Measurements from ENCODE around the gene TRPM1.

TRPM1 gene

DNA sequence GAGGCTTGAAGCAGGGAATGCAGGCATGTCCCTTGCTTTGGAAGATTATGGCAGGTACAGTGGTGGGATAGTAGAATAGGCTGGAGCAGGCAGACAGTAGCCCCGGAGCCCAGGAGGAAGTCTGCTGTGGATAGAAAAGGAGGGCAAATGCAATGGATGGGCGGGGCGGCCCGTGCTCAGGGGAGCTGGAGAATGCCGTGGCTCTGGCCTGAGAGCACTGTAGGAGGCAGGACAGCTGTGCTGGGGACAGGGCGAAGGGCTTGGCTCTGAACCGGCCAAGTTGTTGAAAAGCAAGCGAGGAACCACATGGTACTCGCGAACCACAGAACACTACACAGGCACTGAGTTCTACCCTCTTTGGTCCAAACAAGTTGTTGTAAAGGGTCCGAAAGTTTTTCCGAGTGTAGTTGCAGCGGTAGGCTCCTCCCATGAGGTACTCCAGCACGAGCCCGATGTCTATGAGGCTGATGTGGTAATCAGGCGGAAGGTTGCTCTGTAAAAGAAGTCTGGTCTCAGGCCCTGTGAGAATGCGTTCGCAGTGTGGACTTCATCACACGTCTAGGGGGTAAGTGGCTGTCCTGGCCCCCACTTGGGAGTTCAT, 54.7 kb downstream of the TRPM1 start:
- no peak for DNase-seq

DNA sequence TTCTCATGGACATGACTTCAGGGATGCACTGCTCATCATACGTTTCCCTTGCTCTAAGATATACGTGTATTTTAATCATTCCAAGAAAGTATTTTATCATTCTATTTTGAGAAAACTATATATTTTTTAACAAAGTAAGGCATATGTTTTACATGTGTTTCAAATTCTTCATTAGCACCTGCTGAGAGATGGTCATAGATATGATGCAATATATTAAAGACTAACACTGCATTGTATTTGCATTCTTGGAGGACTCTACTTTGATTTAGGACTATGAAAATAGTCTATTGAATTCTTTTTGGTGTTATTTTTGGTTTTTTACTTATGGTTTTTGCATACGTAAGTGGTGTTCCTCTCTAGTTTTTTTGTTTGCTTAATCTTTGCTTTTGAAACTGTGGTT, 55.9 kb downstream of the TRPM1 start:
- DNase-seq = no peak

DNA sequence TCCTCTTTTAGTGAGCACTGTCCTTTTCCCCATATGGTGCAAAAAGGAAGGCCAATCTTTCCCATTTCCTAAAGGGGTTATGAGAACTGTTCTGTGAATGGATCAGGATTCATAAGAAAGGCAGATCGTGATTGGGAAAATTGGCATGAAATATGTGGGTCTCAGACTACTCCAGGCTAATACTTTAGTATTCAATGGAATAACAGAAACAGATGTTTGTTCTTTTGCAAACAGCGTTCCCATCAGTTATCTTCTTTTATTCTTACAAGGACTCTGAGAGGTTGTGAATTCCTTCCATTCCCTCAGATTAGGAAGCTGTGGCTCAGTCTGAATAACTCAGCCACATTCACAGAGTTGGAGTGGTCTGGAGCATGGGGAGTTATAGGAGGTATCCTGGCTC, 58.8 kb downstream of the TRPM1 start:
- no peak for DNase-seq

DNA sequence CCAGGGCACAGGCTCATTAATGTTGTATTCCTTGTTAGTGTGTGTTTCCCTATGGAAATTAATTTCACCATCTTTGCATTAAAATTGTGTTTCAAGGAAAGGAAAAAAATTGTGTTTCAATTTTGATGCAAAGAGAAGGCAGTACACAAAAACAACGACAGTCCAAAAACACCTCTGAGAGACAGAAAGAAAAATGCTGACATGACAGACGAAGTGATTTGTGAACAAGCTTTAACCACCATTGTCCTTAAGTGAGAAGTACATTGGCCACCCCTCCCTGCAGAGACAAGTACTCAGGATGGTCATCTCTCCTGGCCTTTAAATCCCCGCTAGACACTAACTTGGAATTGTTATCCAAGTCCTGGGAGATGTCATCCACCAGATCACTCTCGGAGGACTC, 59.9 kb downstream of the TRPM1 start:
- no peak for DNase-seq

DNA sequence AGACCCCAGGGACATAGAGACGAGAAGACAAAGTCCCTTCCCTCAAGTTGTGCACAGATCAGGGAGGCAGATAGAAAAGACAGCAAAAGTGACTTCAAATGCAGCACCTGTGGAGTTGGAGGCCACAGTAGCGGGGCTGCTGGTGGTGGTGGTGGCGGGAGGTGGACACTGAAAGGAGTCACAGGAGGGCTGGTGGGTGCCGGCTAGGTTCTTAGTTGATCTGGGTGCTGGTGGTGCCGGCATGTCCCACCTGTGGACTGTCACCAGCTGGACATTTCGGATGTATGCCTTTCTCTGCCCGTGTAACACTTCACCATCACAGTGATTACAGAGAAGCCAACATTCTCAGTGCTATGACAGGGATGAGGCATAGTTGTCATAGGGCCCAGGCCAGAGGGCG, 60.9 kb downstream of the TRPM1 start:
- DNase-seq = no peak

DNA sequence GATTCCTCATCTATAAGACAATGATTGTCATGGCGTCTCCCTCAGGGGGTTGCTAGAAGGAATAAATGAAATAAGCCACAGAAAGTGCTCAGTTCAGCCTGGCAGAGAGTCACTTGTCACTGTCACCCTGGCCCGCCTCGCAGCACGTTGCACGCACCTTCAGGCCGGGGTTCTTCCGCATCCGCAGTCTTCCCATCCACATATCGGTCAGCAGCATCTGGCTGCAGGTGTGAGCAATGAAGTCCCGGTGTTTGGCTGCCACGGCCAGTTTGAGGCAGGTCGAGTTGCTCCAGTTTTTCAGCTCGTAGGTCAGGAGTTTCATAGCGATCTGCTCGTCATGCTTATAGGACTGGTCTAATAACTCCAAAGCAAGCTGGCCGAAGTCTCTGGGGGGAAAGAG, 61.6 kb downstream of the TRPM1 start:
- no peak for DNase-seq

DNA sequence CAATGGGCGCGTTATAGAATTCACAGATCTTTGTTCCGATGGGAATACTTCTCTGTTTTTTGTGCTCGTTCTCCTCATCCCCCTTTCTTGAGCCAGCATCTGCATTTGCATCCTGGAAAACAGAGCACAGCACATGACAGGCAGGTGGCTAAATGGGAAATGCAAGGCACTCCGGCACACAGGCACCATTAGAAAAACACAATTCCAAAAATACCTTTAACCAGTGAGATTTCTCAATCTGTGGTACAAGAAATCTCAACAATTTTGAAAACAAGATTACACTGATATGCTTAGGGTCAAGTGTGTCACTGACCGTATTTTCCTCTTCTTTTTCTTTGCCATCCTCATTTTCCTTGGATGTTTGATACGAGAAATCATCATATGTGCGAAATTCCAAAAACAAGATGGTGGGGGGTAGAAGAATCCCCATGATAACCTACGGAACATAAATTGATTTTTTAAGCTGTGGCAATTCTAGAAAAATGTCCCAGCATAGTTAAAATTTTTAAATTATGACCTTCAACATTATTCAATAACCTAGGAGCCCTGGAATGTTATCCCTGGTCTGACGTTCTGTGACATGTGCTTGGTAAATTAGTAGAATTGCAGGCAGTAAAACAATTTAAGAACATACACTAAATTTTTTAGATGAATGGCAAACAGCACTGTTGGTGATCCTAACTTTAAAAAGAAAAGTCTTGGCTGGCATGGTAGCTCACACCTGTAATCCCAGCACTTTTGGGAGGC, 63.6 kb downstream of the TRPM1 start:
- no peak for DNase-seq

DNA sequence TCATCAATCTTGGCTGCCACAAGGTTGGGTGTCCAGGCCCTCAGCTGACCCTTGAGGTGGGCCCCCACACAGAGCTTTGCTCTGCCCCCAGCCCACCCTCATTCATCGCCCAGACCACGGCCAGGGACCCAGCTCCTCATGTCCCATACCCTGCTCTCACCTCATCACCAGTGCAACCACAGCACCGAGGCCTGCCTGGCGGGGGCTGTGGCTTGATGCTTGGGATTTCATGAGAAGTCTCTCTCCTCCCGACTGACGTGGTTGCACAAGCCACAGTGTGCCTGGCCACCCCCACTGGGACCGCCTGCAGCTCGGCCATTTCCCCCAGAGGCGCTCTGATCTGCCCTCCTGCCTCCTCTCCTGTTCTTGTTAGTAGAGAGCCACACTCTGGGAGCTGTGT, 64.7 kb downstream of the TRPM1 start:
- no peak for DNase-seq

DNA sequence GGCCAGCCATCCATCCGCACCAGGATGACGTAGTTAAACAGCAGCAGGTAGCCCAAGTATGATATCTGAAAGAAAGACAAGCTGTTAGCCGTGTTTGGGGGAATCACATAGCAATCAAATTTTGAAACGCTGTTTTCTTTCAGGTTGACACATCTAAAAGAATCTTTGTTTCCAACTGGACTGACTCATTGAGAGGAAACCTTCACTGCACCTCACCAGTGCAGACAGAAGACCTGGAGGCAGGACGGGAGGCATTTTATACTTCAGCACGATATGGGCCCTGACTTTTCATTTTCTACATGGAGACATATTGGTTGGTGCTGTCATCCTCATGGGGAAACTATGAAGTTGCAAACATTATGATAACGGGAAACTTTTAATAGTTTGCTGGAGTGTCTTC, 65.9 kb downstream of the TRPM1 start:
- no peak for DNase-seq

DNA sequence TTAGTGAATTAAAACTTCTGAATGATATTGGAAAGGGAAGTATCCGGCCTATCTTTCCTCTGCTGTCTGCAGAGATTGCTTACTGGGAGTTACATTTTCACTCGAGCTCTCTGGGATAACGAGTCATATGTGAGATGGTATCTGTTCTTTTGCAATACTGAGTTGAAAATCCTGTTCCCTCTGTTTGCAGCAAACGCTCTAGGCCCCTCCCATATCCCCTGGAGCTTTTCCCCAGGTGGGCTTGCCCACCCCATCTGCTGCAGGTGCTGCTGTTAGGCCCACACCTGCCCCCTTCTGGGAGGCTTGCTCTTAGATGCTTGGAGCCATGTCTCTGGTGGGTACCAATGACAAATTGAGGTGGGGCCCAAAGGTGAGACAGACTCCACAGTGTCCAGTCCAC, 67.4 kb downstream of the TRPM1 start:
- DNase-seq = no peak

DNA sequence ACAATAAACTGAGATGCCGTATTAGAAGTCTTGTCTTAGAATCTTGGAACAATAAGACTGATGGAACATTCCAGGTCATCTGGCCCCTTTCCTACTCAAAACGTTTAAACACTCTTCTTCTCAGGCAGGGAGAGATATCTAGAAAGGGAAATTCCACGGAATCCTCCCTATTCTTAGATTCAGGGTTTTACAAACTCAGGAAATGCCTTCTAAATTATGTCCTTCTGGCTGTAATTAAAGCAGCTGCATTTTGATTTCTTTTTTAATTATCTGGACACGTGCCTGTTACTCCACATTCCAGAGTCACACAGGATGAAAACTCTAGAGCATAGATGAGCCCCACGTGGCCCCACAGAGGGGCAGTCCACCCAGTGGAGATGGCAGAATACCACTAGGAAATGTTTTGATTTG, 68.6 kb downstream of the TRPM1 start:
- DNase-seq = no peak

DNA sequence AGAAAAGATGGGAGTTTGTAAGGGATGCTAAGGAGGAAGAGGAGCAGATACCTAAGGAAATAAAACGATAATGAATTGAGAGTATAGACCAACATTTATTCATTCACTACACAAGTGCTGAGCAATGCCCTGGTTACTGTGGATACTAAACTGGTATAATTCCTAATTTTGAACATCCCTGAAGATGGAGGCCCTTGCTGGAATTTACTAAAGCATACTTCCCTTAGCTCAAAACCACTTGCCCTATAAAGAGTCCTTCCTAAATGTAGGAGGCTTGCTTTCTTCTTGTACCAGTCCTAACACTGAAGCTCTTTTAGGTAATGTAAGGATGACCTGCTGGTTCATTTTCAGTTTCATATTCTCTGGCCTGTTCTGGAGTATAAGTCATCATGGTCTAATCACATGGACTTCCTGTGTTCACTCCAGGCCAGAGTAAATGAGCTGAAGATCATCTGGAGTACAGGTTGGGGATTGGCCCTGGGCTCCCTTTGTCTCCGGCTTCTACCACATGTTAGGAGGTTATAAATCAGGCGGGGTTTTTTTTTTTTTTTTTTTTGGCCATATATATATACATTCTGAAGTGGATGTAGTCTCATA, 70.0 kb downstream of the TRPM1 start:
- DNase-seq = no peak

DNA sequence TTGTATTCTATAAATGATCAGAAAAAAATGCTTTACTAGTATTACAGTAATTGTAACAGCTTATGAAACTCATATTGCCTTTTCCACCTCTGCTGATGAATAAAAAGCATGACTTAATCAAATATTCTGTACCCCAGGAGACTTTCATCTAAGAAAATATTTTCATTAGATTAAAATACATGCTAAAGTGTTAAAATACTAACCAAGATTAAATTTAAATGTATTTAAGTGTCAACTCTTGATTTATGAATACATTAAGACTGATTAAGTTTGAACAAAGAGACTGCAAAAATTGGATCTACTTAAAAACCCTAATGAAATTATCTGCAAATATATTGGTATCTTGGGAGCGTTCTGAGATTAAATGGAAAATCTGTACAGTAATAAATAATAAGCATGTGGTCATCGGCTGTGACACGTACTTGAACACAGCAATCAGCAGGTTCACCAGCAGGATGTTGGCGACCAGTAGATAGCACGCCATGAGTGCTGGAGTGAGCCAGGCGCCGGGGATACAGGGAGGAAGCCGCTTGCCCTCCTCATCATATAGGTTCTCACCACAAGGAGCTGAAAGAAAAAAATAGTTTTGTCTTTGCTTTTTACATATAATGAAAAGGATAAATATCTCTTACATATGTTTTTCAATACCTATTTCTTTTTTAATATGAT, 73.5 kb downstream of the TRPM1 start:
- DNase-seq = no peak

DNA sequence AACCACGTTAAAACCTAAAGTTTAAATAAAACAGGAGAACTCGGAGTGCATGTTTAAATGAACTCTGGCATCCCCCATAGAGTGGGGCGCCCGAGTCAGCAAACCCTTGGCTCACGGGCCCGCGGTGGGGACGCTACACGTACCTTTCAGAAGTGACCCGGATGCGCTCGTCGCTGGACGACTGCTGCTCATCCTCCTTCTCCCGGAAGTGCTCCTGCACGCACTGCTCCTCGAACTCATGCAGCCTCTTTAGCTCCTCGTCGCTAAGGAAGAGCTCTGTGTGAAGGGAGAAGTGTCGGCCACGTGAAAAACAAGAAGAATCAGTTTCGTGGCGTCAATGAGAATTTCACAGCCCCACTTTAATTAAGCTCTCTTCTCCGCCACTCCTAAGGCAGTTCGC, 75.5 kb downstream of the TRPM1 start:
- DNase-seq = no peak

DNA sequence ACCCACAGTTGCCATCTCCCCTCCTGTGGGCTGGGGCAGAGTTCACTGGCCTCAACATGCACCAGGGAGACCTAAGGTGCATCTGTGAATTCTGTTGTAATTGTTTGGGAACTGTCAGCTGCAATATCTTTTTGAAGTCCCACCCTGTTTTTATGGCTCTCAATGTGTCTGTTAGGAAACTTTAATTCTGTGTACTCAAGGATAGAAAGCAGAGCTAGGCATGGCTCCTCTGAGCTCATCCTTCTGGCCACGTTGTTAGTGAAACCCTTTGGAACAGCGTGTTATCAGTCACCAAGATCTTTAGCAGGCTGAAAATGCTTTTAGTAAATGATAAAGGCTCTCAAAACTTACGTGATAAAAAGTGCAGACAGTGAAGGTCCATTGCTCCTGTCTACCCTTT, 76.5 kb downstream of the TRPM1 start:
- DNase-seq = no peak

DNA sequence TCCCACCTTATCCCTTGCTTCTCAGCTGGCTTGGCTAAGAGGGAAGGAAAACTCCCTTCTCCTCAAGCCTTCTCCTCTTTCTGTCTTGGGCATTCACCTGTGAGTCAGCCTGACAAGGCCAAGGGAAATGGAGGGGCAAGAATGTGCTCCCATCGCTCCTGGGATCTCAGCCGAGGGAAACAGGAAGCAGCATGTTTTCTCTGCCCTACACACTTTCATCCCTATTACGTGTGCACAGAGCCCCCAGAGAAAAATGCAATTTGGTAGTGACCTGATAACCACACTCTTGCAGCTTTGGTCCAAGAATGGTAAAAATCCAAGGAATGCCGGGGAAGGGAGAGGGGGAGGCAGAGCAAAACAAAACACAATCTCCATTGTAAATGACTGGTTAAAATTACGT, 77.2 kb downstream of the TRPM1 start:
- no peak for DNase-seq

DNA sequence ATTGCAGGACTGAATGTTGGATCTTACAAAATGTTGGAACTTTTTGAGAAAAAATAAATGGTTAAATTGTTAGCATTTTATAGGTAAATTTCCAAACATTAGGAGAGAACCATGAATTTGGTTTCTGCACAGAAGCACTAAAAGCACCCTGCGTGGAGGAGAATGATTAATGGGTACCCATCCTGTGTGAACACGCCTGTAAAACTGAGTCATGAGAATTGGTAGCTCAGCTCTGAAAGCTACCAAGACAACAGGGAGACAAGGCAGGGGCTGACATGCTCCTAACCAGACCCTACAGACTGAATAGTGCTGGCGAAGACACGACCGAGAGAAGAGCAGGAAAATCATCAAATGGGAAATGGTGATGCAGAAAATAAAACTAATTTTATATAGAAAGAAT, 77.7 kb downstream of the TRPM1 start:
- DNase-seq = no peak

DNA sequence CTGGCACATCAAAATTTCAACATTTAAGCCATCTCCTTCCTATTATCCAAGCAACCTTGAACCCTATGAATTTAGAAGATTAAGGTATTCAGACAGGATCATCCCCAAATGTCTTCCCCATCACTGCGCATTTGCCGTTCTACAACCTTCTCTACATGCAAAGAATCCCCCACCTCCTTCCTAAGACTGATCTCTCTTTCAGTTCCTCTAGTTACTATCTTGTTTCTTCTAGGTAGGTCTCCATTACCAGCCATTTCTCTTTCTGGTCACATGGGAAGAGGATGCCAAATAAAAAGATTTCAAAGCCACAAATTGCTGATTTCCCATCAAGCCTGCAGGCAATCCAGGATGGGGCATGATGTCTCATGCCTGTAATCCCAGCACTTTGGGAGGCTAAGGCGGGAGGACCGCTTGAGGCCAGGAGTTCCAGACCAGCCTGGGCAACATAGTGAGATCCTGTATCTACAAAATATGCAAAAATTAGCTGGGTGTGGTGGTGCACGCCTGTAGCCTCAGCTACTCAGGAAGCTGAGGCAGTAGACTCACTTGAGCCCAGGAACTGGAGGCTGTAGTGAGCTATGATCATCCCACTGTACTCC, 80.4 kb downstream of the TRPM1 start:
- no peak for DNase-seq

DNA sequence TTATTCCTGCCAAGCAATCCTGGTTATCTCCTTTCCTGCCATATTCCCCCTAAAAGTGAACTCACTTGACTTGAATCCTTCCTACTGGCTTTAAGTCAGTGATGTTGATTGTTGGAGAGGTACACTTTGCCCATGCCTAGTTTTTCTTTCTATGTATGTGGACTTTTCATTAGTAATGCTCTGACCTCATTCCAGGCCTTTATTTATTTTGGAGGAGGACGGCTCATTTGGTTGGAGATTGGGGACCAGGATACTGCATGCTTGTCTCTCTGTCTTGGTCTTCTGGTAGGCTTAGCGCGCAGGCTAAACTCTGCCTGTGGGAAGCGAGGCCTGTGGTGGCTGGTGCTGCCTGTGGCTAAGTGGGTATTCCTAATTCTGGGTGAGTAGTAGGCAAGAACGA, 81.0 kb downstream of the TRPM1 start:
- no peak for DNase-seq

DNA sequence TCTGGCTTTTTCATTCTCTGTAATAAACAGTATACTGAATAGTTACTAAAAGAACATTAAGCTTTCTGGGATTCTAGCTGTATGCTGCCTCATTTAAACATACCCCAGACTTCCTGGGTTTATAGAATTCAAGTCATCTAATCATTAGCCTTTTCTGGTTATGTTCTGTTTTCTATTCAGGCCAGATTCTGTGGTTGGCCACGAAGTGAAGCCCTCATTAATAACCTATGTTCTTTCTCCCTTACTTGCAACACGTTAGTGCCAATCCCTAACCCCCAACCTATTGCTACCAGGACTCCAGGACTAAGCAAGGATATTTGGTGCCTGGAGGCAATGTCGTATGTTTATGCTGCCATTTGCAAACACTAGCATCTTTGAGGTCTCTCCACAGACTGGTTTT, 81.5 kb downstream of the TRPM1 start:
- DNase-seq = no peak

DNA sequence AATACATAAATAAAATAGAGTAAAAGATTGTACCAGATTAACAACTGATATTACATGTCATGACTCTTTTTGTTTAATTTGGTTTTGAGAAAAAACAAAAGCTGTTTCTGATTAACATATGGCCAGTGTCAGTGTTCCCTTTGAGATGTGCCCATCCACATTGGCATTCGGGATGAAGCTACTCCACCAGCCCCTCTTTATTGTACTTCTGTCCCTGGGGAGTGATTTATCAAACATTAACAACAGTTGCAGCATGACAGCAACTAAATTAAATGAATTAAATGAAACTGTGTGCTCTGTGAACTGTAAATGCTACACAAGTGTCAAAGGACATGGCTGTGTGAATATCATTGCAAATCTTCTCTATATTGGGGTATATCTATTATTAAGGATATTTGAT, 84.2 kb downstream of the TRPM1 start:
- DNase-seq = no peak

DNA sequence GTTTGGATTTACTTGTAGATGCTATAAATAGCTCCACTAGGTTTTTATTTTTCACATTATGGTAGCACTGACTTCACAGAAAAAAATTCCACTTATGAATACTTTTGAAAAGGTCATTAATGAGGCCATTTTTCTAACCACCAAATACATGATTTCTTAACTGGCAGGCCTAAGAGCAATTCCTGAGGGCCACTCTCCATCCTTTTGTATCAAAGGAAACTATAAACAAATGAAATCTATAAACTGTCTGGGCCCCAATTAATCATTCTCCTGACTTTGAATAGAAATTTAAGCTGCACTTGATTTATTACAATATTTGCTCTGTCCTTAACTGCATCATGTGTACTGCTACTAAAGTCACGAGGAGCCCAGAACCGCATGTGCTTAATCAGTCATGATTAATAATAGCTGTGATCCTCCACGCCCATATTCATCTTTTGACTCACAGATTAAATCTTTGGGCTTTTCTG, 85.0 kb downstream of the TRPM1 start:
- DNase-seq = no peak

DNA sequence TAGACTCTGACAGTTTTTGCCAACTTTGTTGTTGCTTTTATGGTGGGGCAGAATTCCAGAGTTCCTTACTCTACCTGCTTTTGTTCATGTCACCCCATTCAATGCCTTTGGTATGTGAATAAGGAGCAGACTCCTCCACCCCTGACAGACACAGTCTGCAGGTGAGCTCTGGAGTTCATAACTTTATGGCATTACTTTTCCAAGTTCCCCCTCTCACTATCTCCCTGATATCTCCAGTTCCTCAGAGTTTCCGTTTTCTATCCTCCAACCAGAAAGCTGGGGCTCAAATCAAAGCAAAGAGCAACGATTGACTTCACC, 87.0 kb downstream of the TRPM1 start:
- DNase-seq = no peak
